ENCODE results near the gene RALGDS.
A peak's percentile ranks its signal among the peaks of the same experiment; 100 is the strongest.
"Not testable (repeated sequence)": the region's sequence is repeated elsewhere in the genome, so short reads cannot be mapped to it uniquely, and the experiment has no call there.

RALGDS gene

GRCh38 chr9:133121198-133121914 lies at the start of gene RALGDS:
Gene RALGDS, minus strand, starts transcription at chr9:133121240. Its CDS starts 86 bp downstream, at chr9:133121154.
- DNase-seq (ENCODE audit: extremely low read depth, low read depth), result peak; percentile 57
- TF ChIP-seq CTCF (IDR thresholded peaks at IDR 0.05; ENCODE audit: low read depth, low read length), result no peak

- TF ChIP-seq CTCF (IDR thresholded peaks at IDR 0.05; ENCODE audit: low read depth, low read length), result no peak
- no peak for DNase-seq (ENCODE audit: extremely low read depth, low read depth)
Observed at GRCh38 chr9:133170716-133171115, 49.7 kb upstream of the RALGDS start.

- not testable (repeated sequence) for DNase-seq (ENCODE audit: extremely low read depth, low read depth)
Observed at GRCh38 chr9:133169687-133170086, 48.6 kb upstream of the RALGDS start.

- DNase-seq (ENCODE audit: extremely low read depth, low read depth), result no peak
- TF ChIP-seq CTCF (IDR thresholded peaks at IDR 0.05; ENCODE audit: low read depth, low read length), result no peak
Observed at GRCh38 chr9:133169102-133169501, 48.1 kb upstream of the RALGDS start.

- DNase-seq (ENCODE audit: extremely low read depth, low read depth), result no peak
- no peak for TF ChIP-seq CTCF (IDR thresholded peaks at IDR 0.05; ENCODE audit: low read depth, low read length)
Observed at GRCh38 chr9:133168432-133168831, 47.4 kb upstream of the RALGDS start.

GRCh38 chr9:133167769-133168168 lies 46.7 kb upstream of the RALGDS start:
- TF ChIP-seq CTCF (IDR thresholded peaks at IDR 0.05; ENCODE audit: low read depth, low read length), result no peak
- no peak for DNase-seq (ENCODE audit: extremely low read depth, low read depth)

- TF ChIP-seq CTCF (IDR thresholded peaks at IDR 0.05; ENCODE audit: low read depth, low read length), result no peak
- no peak for DNase-seq (ENCODE audit: extremely low read depth, low read depth)
Observed at GRCh38 chr9:133167096-133167730, 46.2 kb upstream of the RALGDS start.
